Measurements from ENCODE around the gene SLC27A4. TPM values are rescaled to one million over a fixed set of nuclear protein-coding genes. Genes with fewer than 3 reads are reported as not detected.

The SLC27A4 gene
- total and polyA plus RNA-seq, 9 donors = 4.8 to 22.4 (median 10.8) TPM

DNA sequence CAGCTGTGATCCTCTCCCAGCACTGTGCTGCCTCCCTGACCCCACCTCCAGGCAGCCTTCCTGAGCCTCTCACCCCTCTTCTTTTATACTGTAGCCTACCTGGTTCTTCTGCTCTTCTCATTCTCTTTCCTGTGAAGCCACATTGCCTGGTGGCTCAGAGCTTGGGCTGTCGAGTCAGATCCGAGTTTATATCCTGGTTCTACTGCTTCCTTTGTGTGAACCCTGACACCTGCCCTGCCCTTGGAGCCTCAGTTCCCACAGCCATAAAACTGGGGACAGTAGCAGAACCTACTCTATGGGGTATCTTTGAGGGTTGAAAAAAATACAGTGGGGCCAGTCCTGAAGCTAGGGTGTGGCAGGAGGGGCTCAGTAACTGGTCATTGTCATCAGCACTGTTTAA lies 8.8 kb downstream of the SLC27A4 start:
- DNase-seq = no peak
- H3K27me3 ChIP-seq = no peaks in the 10 kb centered on the region
- H3K9me3 ChIP-seq = no peaks in the 10 kb centered on the region
- H3K27ac ChIP-seq = no peak overlapping the region
- TF ChIP-seq POLR2A (IDR thresholded peaks at IDR 0.05) (no peak), EP300 (IDR thresholded peaks at IDR 0.05) (no peak)
- TF ChIP-seq, protein P1, sequence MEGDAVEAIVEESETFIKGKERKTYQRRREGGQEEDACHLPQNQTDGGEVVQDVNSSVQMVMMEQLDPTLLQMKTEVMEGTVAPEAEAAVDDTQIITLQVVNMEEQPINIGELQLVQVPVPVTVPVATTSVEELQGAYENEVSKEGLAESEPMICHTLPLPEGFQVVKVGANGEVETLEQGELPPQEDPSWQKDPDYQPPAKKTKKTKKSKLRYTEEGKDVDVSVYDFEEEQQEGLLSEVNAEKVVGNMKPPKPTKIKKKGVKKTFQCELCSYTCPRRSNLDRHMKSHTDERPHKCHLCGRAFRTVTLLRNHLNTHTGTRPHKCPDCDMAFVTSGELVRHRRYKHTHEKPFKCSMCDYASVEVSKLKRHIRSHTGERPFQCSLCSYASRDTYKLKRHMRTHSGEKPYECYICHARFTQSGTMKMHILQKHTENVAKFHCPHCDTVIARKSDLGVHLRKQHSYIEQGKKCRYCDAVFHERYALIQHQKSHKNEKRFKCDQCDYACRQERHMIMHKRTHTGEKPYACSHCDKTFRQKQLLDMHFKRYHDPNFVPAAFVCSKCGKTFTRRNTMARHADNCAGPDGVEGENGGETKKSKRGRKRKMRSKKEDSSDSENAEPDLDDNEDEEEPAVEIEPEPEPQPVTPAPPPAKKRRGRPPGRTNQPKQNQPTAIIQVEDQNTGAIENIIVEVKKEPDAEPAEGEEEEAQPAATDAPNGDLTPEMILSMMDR (IDR thresholded peaks at IDR 0.05) = no peak
- 83 to 93% (median 90%) methylated on average over 2 of the region's 2 CpGs for WGBS, 3 donors
- no peak overlapping the region for H3K4me3 ChIP-seq
- no peaks in the 10 kb centered on the region for H3K4me1 ChIP-seq (ENCODE audit: insufficient read depth)
- H3K36me3 ChIP-seq = no peaks in the 10 kb centered on the region
- intact Hi-C loops (cut with DNase I) = no loop called here

DNA sequence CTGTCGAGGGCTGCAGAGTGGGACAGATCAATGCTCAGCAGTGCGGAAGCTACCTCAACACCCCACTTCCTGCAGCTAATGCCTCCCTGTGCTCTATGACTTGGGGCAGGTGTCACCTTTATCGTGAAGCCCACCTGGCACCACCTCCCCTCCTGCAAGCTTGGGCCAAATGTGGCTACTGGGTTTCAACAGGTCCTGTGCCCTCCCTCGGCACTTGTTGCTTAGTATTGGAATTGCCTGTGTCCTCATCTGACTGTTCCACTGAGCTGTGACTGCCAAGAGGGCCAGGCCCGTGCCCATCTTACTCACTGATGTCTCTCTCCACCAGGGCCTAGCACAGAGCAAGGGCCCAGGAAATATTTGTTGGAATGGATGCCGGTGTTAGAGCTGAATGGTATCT lies 9.4 kb downstream of the SLC27A4 start:
- no peaks in the 10 kb centered on the region for H3K36me3 ChIP-seq
- H3K4me1 ChIP-seq (ENCODE audit: insufficient read depth) = no peaks in the 10 kb centered on the region
- intact Hi-C loops (cut with DNase I) = no loop called here
- H3K27ac ChIP-seq = no peak overlapping the region
- H3K4me3 ChIP-seq = no peak overlapping the region
- 87 to 97% (median 92%) methylated on average over 6 of the region's 6 CpGs for WGBS, 3 donors
- H3K27me3 ChIP-seq = no peaks in the 10 kb centered on the region
- DNase-seq = no peak
- H3K9me3 ChIP-seq = no peaks in the 10 kb centered on the region
- TF ChIP-seq EP300 (IDR thresholded peaks at IDR 0.05) = no peak
- TF ChIP-seq, protein P1 (IDR thresholded peaks at IDR 0.05) = no peak
- no peak for TF ChIP-seq POLR2A (IDR thresholded peaks at IDR 0.05)

DNA sequence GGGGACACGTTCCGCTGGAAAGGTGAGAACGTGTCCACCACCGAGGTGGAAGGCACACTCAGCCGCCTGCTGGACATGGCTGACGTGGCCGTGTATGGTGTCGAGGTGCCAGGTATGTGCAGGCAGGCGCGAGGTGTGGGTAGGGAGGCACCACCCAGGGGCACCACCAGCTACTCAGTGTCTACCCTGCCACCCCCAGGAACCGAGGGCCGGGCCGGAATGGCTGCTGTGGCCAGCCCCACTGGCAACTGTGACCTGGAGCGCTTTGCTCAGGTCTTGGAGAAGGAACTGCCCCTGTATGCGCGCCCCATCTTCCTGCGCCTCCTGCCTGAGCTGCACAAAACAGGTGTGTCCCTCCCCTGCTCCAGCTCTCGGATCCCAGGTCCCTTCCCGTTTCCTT lies 15.1 kb downstream of the SLC27A4 start:
- Histone ChIP-seq H3K4me1 (ENCODE audit: insufficient read depth) (no peaks in the 10 kb centered on the region), H3K27me3 (no peaks in the 10 kb centered on the region), H3K27ac (no peak overlapping the region), H3K9me3 (no peaks in the 10 kb centered on the region), H3K36me3 (no peaks in the 10 kb centered on the region), H3K4me3 (no peak overlapping the region)
- intact Hi-C loops (cut with DNase I) = no loop called here
- WGBS, 3 donors = 93 to 97% (median 96%) methylated on average over 19 of the region's 19 CpGs
- TF ChIP-seq, protein P1 (IDR thresholded peaks at IDR 0.05) = no peak
- TF ChIP-seq EP300 (IDR thresholded peaks at IDR 0.05) (no peak), POLR2A (IDR thresholded peaks at IDR 0.05) (no peak)
- DNase-seq = no peak

DNA sequence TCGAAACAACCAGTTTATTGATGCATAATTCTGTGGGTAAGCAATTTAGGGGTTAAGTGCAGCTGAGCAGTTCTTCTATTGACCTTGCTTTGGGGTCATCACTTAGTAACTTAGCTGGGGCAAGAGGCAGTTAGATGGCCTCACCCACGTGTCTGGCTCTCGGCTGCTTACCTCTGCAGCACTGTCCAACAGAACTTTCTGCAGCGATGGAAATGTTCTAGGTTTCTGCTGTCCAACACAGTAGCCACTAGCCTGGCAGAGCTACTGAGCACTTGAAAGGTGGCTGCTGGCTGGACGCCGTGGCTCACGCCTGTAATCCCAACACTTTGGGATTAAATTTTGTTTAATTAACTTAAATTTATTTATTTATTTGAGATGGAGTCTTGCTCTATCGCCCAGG lies 17.8 kb downstream of the SLC27A4 start:
- H3K36me3 ChIP-seq = no peaks in the 10 kb centered on the region
- WGBS, 3 donors = 61 to 66% (median 65%) methylated on average over 8 of the region's 8 CpGs
- intact Hi-C loops (cut with DNase I) = no loop called here

More for the DNA sequence above, 17.8 kb downstream of the SLC27A4 start:
- Histone ChIP-seq H3K9me3 (no peaks in the 10 kb centered on the region), H3K4me3 (no peak overlapping the region), H3K4me1 (ENCODE audit: insufficient read depth) (peaks cover 5% of the 10 kb centered on the region), H3K27ac (no peak overlapping the region), H3K27me3 (no peaks in the 10 kb centered on the region)
- TF ChIP-seq, protein P1 (IDR thresholded peaks at IDR 0.05) = no peak
- TF ChIP-seq EP300 (IDR thresholded peaks at IDR 0.05) (no peak), POLR2A (IDR thresholded peaks at IDR 0.05) (no peak)
- no peak for DNase-seq

All from ovary (tissue), 9 donors.